Heart left ventricle (tissue), 13 donors: ENCODE measurements around the gene QSOX2.

Source experiments
- CTCF ChIP-seq, 12 donors: fragments of 200-600 bp; sonication (generic) in 4 of 12; IDR thresholded peaks; one replicate each; pipeline versions ENCODE4 v1.5.0 to v1.8.0; 2018 to 2022; ENCODE audit warnings: antibody characterized with exemption in 12 of 12, mild to moderate bottlenecking in 5 of 12
- POLR2A ChIP-seq, 2 donors: fragments of 450-650 bp; IDR thresholded peaks; one replicate each; pipeline ENCODE4 v1.6.1; 2017; ENCODE audit warnings: antibody characterized with exemption in 2 of 2, mild to moderate bottlenecking in 2 of 2, moderate library complexity in 2 of 2
- donor health status: ischemic (EF 13 %, LVEDD 7.1; RV severe dilation, severe dysfunction).
- donor health status: DM: no; HTN: yes; CAD: no.
- donor health status: DM: no; HTN: no; CAD: no.
- donor health status: ischemic (EF 25% LVEDD 6.9; RV normal size, moderate dysfunction).
- donor health status: ischemic (EF 25% LVEDD 5.7; RV mildly dilated, moderate dysfunction).
- donor health status: ischemic (EF 35%, LVEDD 5.7; RV mildly dilated, moderate dysfunction).
- donor health status: nonischemic (EF 11% LVEDD 7.7; RV severe dilation, severe dysfunction).
- donor health status: DM: yes; HTN: yes; CAD: no.
- donor health status: PGD.
- donor health status: ischemic (EF 29% LVEDD 5.4; RV normal size, mild dysfunction).
- donor health status: nonischemic (EF 23%, LVEDD 6.1; RV moderate dilation, normal function).

GRCh38 chr9:136230773-136231172 lies 14.8 kb downstream of the QSOX2 start:
- TF ChIP-seq CTCF (IDR thresholded peaks at IDR 0.05) (no peak), POLR2A (IDR thresholded peaks at IDR 0.05) (no peak)
